Hepatocyte (in vitro differentiated cells): Measurements from ENCODE around the gene CD9.

Source experiments
- CTCF ChIP-seq: fragments of 200-600 bp; sonication (generic); IDR thresholded peaks from 2 replicates; pipeline ENCODE4 v1.5.1; 2016; ENCODE audit warnings: antibody characterized with exemption, mild to moderate bottlenecking; ENCODE audit not compliant: poor library complexity
- EZH2 ChIP-seq: fragments of 200-600 bp; sonication (generic); IDR thresholded peaks from 2 replicates; pipeline ENCODE4 v1.6.1; 2016; ENCODE audit warnings: antibody characterized with exemption, mild to moderate bottlenecking, borderline replicate concordance
- EZH2phosphoT487 ChIP-seq: fragments of 200-600 bp; sonication (generic); IDR thresholded peaks from one replicate; pipeline ENCODE4 v1.6.1; 2018; ENCODE audit warnings: antibody characterized with exemption, mild to moderate bottlenecking, low read depth, moderate library complexity; ENCODE audit not compliant: unreplicated experiment, severe bottlenecking

- TF ChIP-seq CTCF: no peak
- TF ChIP-seq EZH2: no peak
- TF ChIP-seq EZH2phosphoT487: no peak
Measured at GRCh38 chr12:6158255-6158654, 41.9 kb upstream of the CD9 start.
